Measurements from ENCODE around the gene GZMH.

GRCh38 chr14:24613241-24613640 lies 3.8 kb upstream of the GZMH start:
- TF ChIP-seq POLR2A (IDR thresholded peaks at IDR 0.05; ENCODE audit: low read length) (no peak), GATA1 (IDR thresholded peaks at IDR 0.05; ENCODE audit: low read depth, low read length) (no peak)

Measured in erythroblast (primary cell).